Ishikawa (cell line): ENCODE data around the gene STX12.

Source experiments
- CEBPB ChIP-seq: IDR thresholded peaks from 2 replicates; pipeline ENCODE4 v1.6.1; 2012
- CREB1 ChIP-seq: IDR thresholded peaks from 2 replicates; pipeline ENCODE4 v1.6.1; 2012; ENCODE audit warnings: low read depth
- EGR1 ChIP-seq: IDR thresholded peaks from 2 replicates; pipeline ENCODE4 v1.6.1; 2012
- EP300 ChIP-seq: IDR thresholded peaks from 2 replicates; pipeline ENCODE4 v1.6.1; 2012; ENCODE audit warnings: borderline replicate concordance
- FOXM1 ChIP-seq: IDR thresholded peaks from 2 replicates; pipeline ENCODE4 v1.6.1; 2012; ENCODE audit warnings: low read depth, borderline replicate concordance
- NFIC ChIP-seq: IDR thresholded peaks from 2 replicates; pipeline ENCODE4 v1.6.1; 2012
- RAD21 ChIP-seq: IDR thresholded peaks from 2 replicates; pipeline ENCODE4 v1.6.1; 2012; ENCODE audit warnings: low read depth
- REST ChIP-seq: IDR thresholded peaks from 2 replicates; pipeline ENCODE4 v1.6.1; 2012; ENCODE audit warnings: low read depth, mild to moderate bottlenecking
- TAF1 ChIP-seq: IDR thresholded peaks from 2 replicates; pipeline ENCODE4 v1.6.1; 2012; ENCODE audit warnings: low read depth, mild to moderate bottlenecking
- TCF12 ChIP-seq: IDR thresholded peaks from 2 replicates; pipeline ENCODE4 v1.6.1; 2012; ENCODE audit warnings: low read depth
- TEAD4 ChIP-seq: IDR thresholded peaks from 2 replicates; pipeline ENCODE4 v1.6.1; 2012
- USF1 ChIP-seq: IDR thresholded peaks from 2 replicates; pipeline ENCODE4 v1.6.1; 2012
- YY1 ChIP-seq: IDR thresholded peaks from 2 replicates; pipeline ENCODE4 v1.6.1; 2012; ENCODE audit warnings: low read depth
- ZBTB7A ChIP-seq: IDR thresholded peaks from 2 replicates; pipeline ENCODE4 v1.6.1; 2012; ENCODE audit warnings: low read depth
- TF ChIP-seq, protein P1 (sequence below): IDR thresholded peaks from 2 replicates; pipeline ENCODE4 v1.6.1; 2012

Gene STX12

DNA sequence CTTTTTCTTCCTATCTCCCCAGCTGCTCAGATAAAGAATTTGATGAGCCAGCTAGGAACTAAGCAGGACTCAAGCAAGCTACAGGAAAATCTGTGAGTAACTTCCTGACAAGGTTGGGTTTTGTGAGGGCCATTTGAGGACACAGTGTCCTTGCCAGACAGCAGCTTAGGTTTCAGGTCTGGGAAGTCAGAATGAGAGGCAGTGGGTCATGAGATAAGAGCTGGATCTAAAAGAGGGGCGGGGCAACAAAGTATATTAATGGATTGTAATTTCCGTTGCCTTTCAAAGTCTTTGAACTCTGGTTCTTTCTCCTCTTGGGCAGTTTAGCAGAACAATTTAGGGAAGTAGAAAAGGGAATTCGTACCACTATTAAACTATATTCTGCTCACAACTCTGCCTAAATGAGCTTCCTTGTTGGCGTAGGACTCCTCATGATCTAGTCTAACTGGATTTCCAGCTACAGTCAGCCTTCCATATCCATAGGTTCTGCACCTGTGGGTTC, 16.6 kb downstream of the STX12 start:
- no peak for TF ChIP-seq CEBPB
- TF ChIP-seq, protein P1, sequence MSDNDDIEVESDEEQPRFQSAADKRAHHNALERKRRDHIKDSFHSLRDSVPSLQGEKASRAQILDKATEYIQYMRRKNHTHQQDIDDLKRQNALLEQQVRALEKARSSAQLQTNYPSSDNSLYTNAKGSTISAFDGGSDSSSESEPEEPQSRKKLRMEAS, result no peak
- TF ChIP-seq TEAD4, result no peak
- no peak for TF ChIP-seq CREB1
- TF ChIP-seq USF1, result no peak
- no peak for TF ChIP-seq TCF12
- no peak for TF ChIP-seq FOXM1
- no peak for TF ChIP-seq EGR1

DNA sequence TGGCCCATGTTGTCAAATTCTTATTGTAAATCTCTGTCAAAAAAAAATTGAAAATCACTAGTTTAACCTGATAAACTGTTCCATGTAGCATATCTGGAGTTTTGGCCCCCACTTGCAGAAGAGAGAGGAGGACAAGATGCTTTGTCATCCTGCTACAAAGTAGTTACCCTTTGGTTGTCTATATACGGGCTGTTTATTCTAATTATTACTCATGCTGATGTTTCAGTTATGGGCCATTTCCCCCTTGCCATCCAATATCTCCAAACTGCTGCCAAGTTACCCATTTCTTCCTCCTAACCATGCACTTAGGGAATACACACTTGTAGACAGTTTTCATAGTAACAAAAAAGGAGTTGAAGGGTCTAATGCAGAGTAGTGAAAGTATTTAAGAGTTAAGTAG, 22.6 kb downstream of the STX12 start:
- TF ChIP-seq EP300 (no peak), YY1 (no peak), CEBPB (no peak), TCF12 (no peak), NFIC (no peak), USF1 (no peak), EGR1 (no peak)
- TF ChIP-seq, protein P1, result no peak

DNA sequence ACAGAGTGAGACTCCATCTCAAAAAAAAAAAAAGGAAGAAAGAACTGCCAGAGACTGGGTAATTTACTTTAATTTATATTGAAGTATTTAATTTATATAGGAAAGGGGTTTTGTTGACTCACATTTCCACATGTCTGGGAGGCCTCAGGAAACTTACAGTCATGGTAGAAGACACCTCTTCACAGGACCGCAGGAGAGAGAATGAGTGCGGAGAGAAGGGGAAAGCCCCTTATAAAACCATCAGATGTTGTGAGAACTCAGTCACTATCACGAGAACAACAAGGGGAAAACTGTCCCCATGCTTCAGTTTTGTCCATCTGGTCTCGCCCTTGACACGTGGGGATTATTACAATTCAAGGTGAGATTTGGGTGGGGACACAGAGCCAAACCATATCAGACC, 31.8 kb downstream of the STX12 start:
- TF ChIP-seq TEAD4 (no peak), REST (no peak), TAF1 (no peak), CEBPB (no peak), NFIC (no peak), FOXM1 (no peak), EGR1 (no peak), TCF12 (no peak), RAD21 (no peak), ZBTB7A (no peak), EP300 (no peak), CREB1 (no peak)
- TF ChIP-seq, protein P1, result no peak

GRCh38 chr1:27806758-27807157, 33.7 kb downstream of the STX12 start:
- no peak for TF ChIP-seq TAF1

DNA sequence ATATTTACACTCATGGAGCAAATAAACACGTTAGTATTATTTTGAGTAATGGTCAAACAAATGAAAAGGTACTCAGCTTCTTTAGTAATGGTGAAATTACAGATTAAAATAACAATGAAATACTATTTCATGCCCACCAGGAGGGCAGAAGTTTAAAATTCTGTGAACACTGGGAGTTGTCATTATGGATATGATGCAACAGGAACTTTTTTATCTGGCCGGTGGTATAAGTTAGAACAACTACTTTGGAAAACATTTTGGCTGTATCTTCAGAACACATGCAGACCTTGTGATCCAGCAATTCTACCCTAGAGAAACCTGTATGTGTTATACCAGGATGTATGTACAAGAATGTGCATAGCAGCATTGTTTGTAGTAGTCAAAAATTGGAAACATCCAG, 34.4 kb downstream of the STX12 start:
- TF ChIP-seq, protein P1, result no peak
- TF ChIP-seq FOXM1, result no peak
- no peak for TF ChIP-seq CEBPB
- no peak for TF ChIP-seq RAD21
- no peak for TF ChIP-seq USF1
- TF ChIP-seq TEAD4, result no peak
- TF ChIP-seq EP300, result no peak
- no peak for TF ChIP-seq REST
- TF ChIP-seq ZBTB7A, result no peak
- no peak for TF ChIP-seq TCF12
- TF ChIP-seq TAF1, result no peak
- TF ChIP-seq EGR1, result no peak
- no peak for TF ChIP-seq YY1
- no peak for TF ChIP-seq CREB1
- no peak for TF ChIP-seq NFIC

DNA sequence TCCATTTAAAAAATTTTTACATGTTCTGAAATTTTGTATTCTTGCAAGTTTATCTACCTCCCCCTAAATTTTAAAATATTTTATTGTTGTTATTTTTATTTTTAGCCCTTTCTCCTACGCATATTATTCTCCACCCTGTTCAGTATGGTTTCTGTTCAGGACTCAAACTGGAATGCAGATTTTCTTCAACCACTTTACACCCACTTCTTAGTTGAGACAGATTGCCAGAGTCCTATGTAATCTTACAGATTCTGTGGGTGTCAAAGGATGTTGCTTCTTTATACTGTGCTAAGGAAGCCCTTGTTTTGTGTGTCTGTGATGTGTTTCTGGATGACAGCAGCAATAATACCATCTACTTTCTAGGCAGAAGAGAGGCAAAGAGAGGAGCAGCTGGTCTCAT, 36.9 kb downstream of the STX12 start:
- TF ChIP-seq FOXM1 (no peak), RAD21 (no peak), YY1 (no peak), EP300 (no peak), NFIC (no peak), TEAD4 (no peak), TCF12 (no peak), REST (no peak), TAF1 (no peak), USF1 (no peak), ZBTB7A (no peak), CREB1 (no peak), EGR1 (no peak), CEBPB (no peak)
- TF ChIP-seq, protein P1, result no peak
